ENCODE measurements around the gene PTH1R.

Gene PTH1R

GRCh38 chr3:46856576-46857471, 20.7 kb upstream of the PTH1R start:
- H3K9me3 ChIP-seq (ENCODE audit: insufficient read depth, low read length), result no peaks in the 10 kb centered on the region
- no peak overlapping the region for H3K4me2 ChIP-seq (ENCODE audit: low read length)
- H2AFZ ChIP-seq (ENCODE audit: low read depth, low read length), result no peak overlapping the region
- no peak overlapping the region for H3K4me3 ChIP-seq (ENCODE audit: low read length)
- no peaks in the 10 kb centered on the region for H3K36me3 ChIP-seq (replicated peaks; ENCODE audit: low read depth, low read length)
- H3K9ac ChIP-seq (ENCODE audit: low read length), result no peak overlapping the region
- TF ChIP-seq EZH2phosphoT487 (IDR thresholded peaks at IDR 0.05; ENCODE audit: low read depth) (no peak), CTCF (IDR thresholded peaks at IDR 0.05; ENCODE audit: low read depth, low read length) (no peak)
- H3K4me1 ChIP-seq (ENCODE audit: low read length), result no peaks in the 10 kb centered on the region
- no peaks in the 10 kb centered on the region for H3K79me2 ChIP-seq (ENCODE audit: low read length)
- no peaks in the 10 kb centered on the region for H4K20me1 ChIP-seq (ENCODE audit: insufficient read depth, low read length)
- no peak overlapping the region for H3K27ac ChIP-seq (ENCODE audit: low read length)
- peaks cover 29% of the 10 kb centered on the region for H3K27me3 ChIP-seq (ENCODE audit: low read depth, low read length)

- Histone ChIP-seq H3K27ac (ENCODE audit: low read length) (no peak overlapping the region), H3K4me3 (ENCODE audit: low read length) (no peak overlapping the region)
Measured at GRCh38 chr3:46857485-46858341, 19.8 kb upstream of the PTH1R start.

GRCh38 chr3:46858456-46858855, 19.1 kb upstream of the PTH1R start:
- Histone ChIP-seq H3K79me2 (ENCODE audit: low read length) (no peaks in the 10 kb centered on the region), H3K4me3 (ENCODE audit: low read length) (no peak overlapping the region), H3K9me3 (ENCODE audit: insufficient read depth, low read length) (no peaks in the 10 kb centered on the region), H3K4me1 (ENCODE audit: low read length) (no peaks in the 10 kb centered on the region), H2AFZ (ENCODE audit: low read depth, low read length) (no peak overlapping the region), H3K4me2 (ENCODE audit: low read length) (no peak overlapping the region), H4K20me1 (ENCODE audit: insufficient read depth, low read length) (no peaks in the 10 kb centered on the region), H3K36me3 (replicated peaks; ENCODE audit: low read depth, low read length) (no peaks in the 10 kb centered on the region), H3K9ac (ENCODE audit: low read length) (no peak overlapping the region), H3K27ac (ENCODE audit: low read length) (no peak overlapping the region), H3K27me3 (ENCODE audit: low read depth, low read length) (peaks cover 29% of the 10 kb centered on the region)
- no peak for TF ChIP-seq CTCF (IDR thresholded peaks at IDR 0.05; ENCODE audit: low read depth, low read length)
- no peak for TF ChIP-seq EZH2phosphoT487 (IDR thresholded peaks at IDR 0.05; ENCODE audit: low read depth)

More at GRCh38 chr3:46857485-46858341, 19.8 kb upstream of the PTH1R start:
- Histone ChIP-seq H2AFZ (ENCODE audit: low read depth, low read length) (no peak overlapping the region), H3K27me3 (ENCODE audit: low read depth, low read length) (peaks cover 29% of the 10 kb centered on the region), H3K4me2 (ENCODE audit: low read length) (no peak overlapping the region), H3K9me3 (ENCODE audit: insufficient read depth, low read length) (no peaks in the 10 kb centered on the region), H3K9ac (ENCODE audit: low read length) (no peak overlapping the region), H3K79me2 (ENCODE audit: low read length) (no peaks in the 10 kb centered on the region), H4K20me1 (ENCODE audit: insufficient read depth, low read length) (no peaks in the 10 kb centered on the region), H3K36me3 (replicated peaks; ENCODE audit: low read depth, low read length) (no peaks in the 10 kb centered on the region), H3K4me1 (ENCODE audit: low read length) (no peaks in the 10 kb centered on the region)
- no peak for TF ChIP-seq EZH2phosphoT487 (IDR thresholded peaks at IDR 0.05; ENCODE audit: low read depth)
- no peak for TF ChIP-seq CTCF (IDR thresholded peaks at IDR 0.05; ENCODE audit: low read depth, low read length)

All from OCI-LY3 (cell line).